ENCODE data around the gene DNAH17. TPM values are rescaled to one million over a fixed set of nuclear protein-coding genes. Genes with fewer than 3 reads are reported as not detected.

DNAH17 gene
- total RNA-seq, 1 experiment from 2014 or later = 0.13 TPM

GRCh38 chr17:78598013-78598471 lies 20.8 kb upstream of the DNAH17 start:
- peaks cover 1% of the 10 kb centered on the region for H3K27me3 Mint-ChIP-seq (ENCODE audit: low read depth)
- Histone ChIP-seq H2BK120ac (ENCODE audit: low read depth, low read length, poor library complexity, severe bottlenecking) (no peak overlapping the region), H4K91ac (ENCODE audit: insufficient read length, low read depth, low read length) (no peak overlapping the region), H3K27me3 (ENCODE audit: insufficient read depth, low read length) (no peaks in the 10 kb centered on the region), H2BK5ac (ENCODE audit: insufficient read length, low read length) (no peak overlapping the region), H4K5ac (ENCODE audit: insufficient read length, low read depth, low read length) (no peak overlapping the region), H3K9me3 (ENCODE audit: control insufficient read depth, low read depth, low read length) (no peaks in the 10 kb centered on the region), H2BK20ac (ENCODE audit: low read depth, low read length, poor library complexity, severe bottlenecking) (no peak overlapping the region), H3K23me2 (ENCODE audit: insufficient read length, low read depth, low read length, poor library complexity, severe bottlenecking) (no peaks in the 10 kb centered on the region), H2AFZ (ENCODE audit: low read length) (no peak overlapping the region), H3K4me2 (ENCODE audit: insufficient read depth, insufficient read length, low read length) (no peak overlapping the region), H4K20me1 (ENCODE audit: control insufficient read depth, insufficient read depth, insufficient read length) (no peaks in the 10 kb centered on the region), H3K27ac (ENCODE audit: insufficient read length, low read depth, low read length) (no peak overlapping the region), H3K4ac (ENCODE audit: low read depth, low read length) (no peak overlapping the region), H3K23ac (ENCODE audit: insufficient read length, low read depth, low read length) (no peak overlapping the region), H3K9ac (ENCODE audit: extremely low read depth, insufficient read length, low read length) (no peak overlapping the region), H3K79me2 (ENCODE audit: insufficient read depth, low read length) (no peaks in the 10 kb centered on the region), H3K18ac (ENCODE audit: insufficient read length, low read depth, low read length) (no peak overlapping the region), H2BK12ac (ENCODE audit: insufficient read length, low read depth, low read length) (no peak overlapping the region), H4K8ac (replicated peaks; ENCODE audit: insufficient read length, low read depth, low read length) (no peak overlapping the region), H2AK5ac (ENCODE audit: insufficient read length, low read length) (no peak overlapping the region), H3T11ph (ENCODE audit: low read length) (no peak overlapping the region), H3K56ac (ENCODE audit: insufficient read length, low read depth, low read length) (no peak overlapping the region), H3K4me1 (ENCODE audit: insufficient read depth, low read length) (peaks cover 7% of the 10 kb centered on the region), H3K14ac (ENCODE audit: insufficient read depth, low read length) (no peak overlapping the region), H3K79me1 (ENCODE audit: insufficient read depth, low read depth, low read length, poor library complexity, severe bottlenecking) (no peaks in the 10 kb centered on the region), H2BK15ac (ENCODE audit: low read depth, low read length) (no peak overlapping the region)
- H3K36me3 Mint-ChIP-seq (ENCODE audit: insufficient read depth in 1 of 3, low read depth in 3 of 3) = no peaks in the 10 kb centered on the region
- H3K27ac Mint-ChIP-seq = no peak overlapping the region
- no peaks in the 10 kb centered on the region for H3K9me3 Mint-ChIP-seq
- peaks cover 11 to 27% of the 10 kb centered on the region in 2 experiments for H3K4me1 Mint-ChIP-seq
- no peak for DNase-seq
- no peak overlapping the region for H3K4me3 Mint-ChIP-seq
- WGBS (ENCODE audit: extremely low coverage, insufficient read length, low lambda C conversion rate) = no CpG with 5 or more reads among the region's 9 CpGs
- TF ChIP-seq CTCF (conservative IDR thresholded peaks at IDR 0.05) = no peak

Data from H9 (cell line).